H1 (cell line): Measurements from ENCODE around the gene DARS1. TPM values are rescaled to one million over a fixed set of nuclear protein-coding genes. Genes with fewer than 3 reads are reported as not detected.

Experiments
- CTCF ChIA-PET: fragments of 300-600 bp; sonication (Branson Sonifier 250); formaldehyde crosslinking; loops from one replicate; lab custom pipeline; 2021; ENCODE audit not compliant: partially characterized antibody; lab: Charles Lee
- POLR2A ChIA-PET: fragments of 300-600 bp; sonication (Branson Sonifier 250); formaldehyde crosslinking; loops from one replicate; lab custom pipeline; 2021; ENCODE audit warnings: inconsistent platforms; ENCODE audit not compliant: partially characterized antibody; lab: Charles Lee
- DNase-seq, 2 experiments: peaks; one replicate each; pipeline versions ENCODE4 v3.0.0 to v3.0.0-alpha.2; 2010 to 2022; ENCODE audit warnings: low spot score in 2 of 2, low read depth in 1 of 2, mixed read lengths in 1 of 2
- FAIRE-seq: peaks from 2 replicates; lab custom pipeline; 2011; peaks lifted over from hg19 to GRCh38; lab: Jason Lieb, UNC
- H2AFZ ChIP-seq: 2 replicates; pipeline ENCODE4 v1.8.1; 2012; ENCODE audit warnings: low read length, inconsistent platforms
- H2AK5ac ChIP-seq: 2 replicates; pipeline ENCODE4 v1.6.1; 2013; ENCODE audit warnings: low read depth, low read length
- H2BK120ac ChIP-seq: replicated peaks from 2 replicates; pipeline ENCODE3; 2013; ENCODE audit warnings: low read depth, low read length, inconsistent platforms
- H2BK12ac ChIP-seq: 2 replicates; pipeline ENCODE4 v1.6.1; 2013; ENCODE audit warnings: low read depth, low read length
- H2BK15ac ChIP-seq: 2 replicates; pipeline ENCODE4 v1.6.1; 2013; ENCODE audit warnings: low read length
- H2BK20ac ChIP-seq: 2 replicates; pipeline ENCODE4 v1.6.1; 2013; ENCODE audit warnings: low read length
- H2BK5ac ChIP-seq: 2 replicates; pipeline ENCODE4 v1.6.1; 2013; ENCODE audit warnings: low read depth, low read length
- H3K14ac ChIP-seq: 2 replicates; pipeline ENCODE4 v1.6.1; 2013; ENCODE audit warnings: inconsistent platforms; ENCODE audit not compliant: insufficient read length
- H3K18ac ChIP-seq: 2 replicates; pipeline ENCODE4 v1.6.1; 2013; ENCODE audit warnings: low read length; ENCODE audit errors: extremely low read depth
- H3K23ac ChIP-seq: 2 replicates; pipeline ENCODE4 v1.6.1; 2013; ENCODE audit warnings: inconsistent platforms; ENCODE audit not compliant: insufficient read length
- H3K23me2 ChIP-seq: 2 replicates; pipeline ENCODE4 v1.6.1; 2013; ENCODE audit warnings: low read depth, low read length
- H3K27ac ChIP-seq: 2 replicates; pipeline ENCODE4 v1.6.1; 2011; ENCODE audit warnings: low read depth, low read length, inconsistent platforms
- H3K27me3 ChIP-seq, 4 experiments: replicated peaks in 1 of 4; 1 replicate in 1 of 4; 2 replicates in 3 of 4; pipeline versions ENCODE4 v1.6.1 to v1.8.1; 2011 to 2013; ENCODE audit warnings: low read length in 3 of 4, mild to moderate bottlenecking in 3 of 4, inconsistent platforms in 2 of 4, mixed read lengths in 2 of 4, moderate library complexity in 1 of 4; ENCODE audit not compliant: control insufficient read depth in 3 of 4, insufficient read depth in 3 of 4; ENCODE audit errors: extremely low read depth in 1 of 4
- H3K36me3 ChIP-seq, 4 experiments: 2 replicates each; pipeline versions ENCODE4 v1.6.1 to v1.8.1; 2011 to 2013; ENCODE audit warnings: mild to moderate bottlenecking in 4 of 4, low read length in 3 of 4, moderate library complexity in 2 of 4, control low read depth in 1 of 4, inconsistent platforms in 1 of 4; ENCODE audit not compliant: insufficient read depth in 4 of 4, control insufficient read depth in 2 of 4
- H3K4ac ChIP-seq: replicated peaks from 2 replicates; pipeline ENCODE3; 2013; ENCODE audit warnings: low read length, low read depth, mixed read lengths, inconsistent platforms; ENCODE audit not compliant: insufficient read length
- H3K4me1 ChIP-seq, 4 experiments: replicated peaks in 1 of 4; 1 replicate in 1 of 4; 2 replicates in 3 of 4; pipeline versions ENCODE4 v1.6.1 to v1.8.1; 2011 to 2013; ENCODE audit warnings: low read length in 3 of 4, inconsistent platforms in 2 of 4, mixed read lengths in 1 of 4; ENCODE audit not compliant: insufficient read depth in 4 of 4, control insufficient read depth in 3 of 4
- H3K4me2 ChIP-seq, 2 experiments: 2 replicates each; pipeline versions ENCODE4 v1.6.1 to v1.8.1; 2011 to 2013; ENCODE audit warnings: low read depth in 2 of 2, low read length in 2 of 2, control low read depth in 1 of 2, inconsistent platforms in 1 of 2, mild to moderate bottlenecking in 1 of 2; ENCODE audit not compliant: insufficient read depth in 1 of 2
- H3K4me3 ChIP-seq, 4 experiments: fragments of 200-600, 300-600 bp in 1 of 4; sonication (generic), shearing (Covaris generic), sonication (Bioruptor Twin) in 1 of 4; 2 replicates each; pipeline versions ENCODE4 v1.5.1 to v1.8.1; 2011 to 2016; ENCODE audit warnings: low read length in 4 of 4, low read depth in 3 of 4, control low read depth in 2 of 4, inconsistent platforms in 2 of 4, mild to moderate bottlenecking in 2 of 4, mixed read lengths in 1 of 4, moderate library complexity in 1 of 4; ENCODE audit not compliant: insufficient read depth in 2 of 4; ENCODE audit errors: extremely low read depth in 1 of 4
- H3K56ac ChIP-seq: replicated peaks from 2 replicates; pipeline ENCODE3; 2013; ENCODE audit warnings: low read depth, mild to moderate bottlenecking, mixed read lengths, low read length, inconsistent platforms; ENCODE audit not compliant: insufficient read length
- H3K79me1 ChIP-seq: 2 replicates; pipeline ENCODE4 v1.6.1; 2013; ENCODE audit warnings: low read depth, low read length, control low read depth
- H3K79me2 ChIP-seq, 2 experiments: 2 replicates each; pipeline versions ENCODE4 v1.6.1 to v1.8.1; 2012 to 2013; ENCODE audit warnings: low read length in 2 of 2, mild to moderate bottlenecking in 2 of 2, inconsistent platforms in 1 of 2; ENCODE audit not compliant: insufficient read depth in 2 of 2, control insufficient read depth in 1 of 2
- H3K9ac ChIP-seq, 4 experiments: replicated peaks in 1 of 4; 1 replicate in 1 of 4; 2 replicates in 3 of 4; pipeline versions ENCODE4 v1.6.1 to v1.8.1; 2011 to 2013; ENCODE audit warnings: low read depth in 3 of 4, low read length in 3 of 4, control low read depth in 2 of 4, mild to moderate bottlenecking in 2 of 4, moderate library complexity in 2 of 4, inconsistent platforms in 1 of 4; ENCODE audit errors: extremely low read depth in 1 of 4
- H3K9me3 ChIP-seq, 2 experiments: 2 replicates each; pipeline versions ENCODE4 v1.6.1 to v1.8.1; 2012 to 2013; ENCODE audit warnings: mild to moderate bottlenecking in 2 of 2, moderate library complexity in 2 of 2, control low read depth in 1 of 2, inconsistent platforms in 1 of 2, low read depth in 1 of 2, low read length in 1 of 2, mixed read lengths in 1 of 2; ENCODE audit not compliant: insufficient read depth in 2 of 2
- H4K20me1 ChIP-seq, 2 experiments: replicated peaks in 1 of 2; 2 replicates each; pipeline versions ENCODE3 to v1.8.1; 2011 to 2013; ENCODE audit warnings: inconsistent platforms in 2 of 2, low read length in 2 of 2, mild to moderate bottlenecking in 1 of 2; ENCODE audit not compliant: insufficient read depth in 2 of 2, control insufficient read depth in 1 of 2
- H4K5ac ChIP-seq: 2 replicates; pipeline ENCODE4 v1.6.1; 2013; ENCODE audit warnings: low read length, low read depth, mixed read lengths, inconsistent platforms; ENCODE audit not compliant: insufficient read length
- H4K8ac ChIP-seq: 2 replicates; pipeline ENCODE4 v1.8.0; 2013; ENCODE audit warnings: mild to moderate bottlenecking, moderate library complexity, low read length, inconsistent platforms; ENCODE audit not compliant: insufficient read depth; ENCODE audit errors: extremely low read depth
- H4K91ac ChIP-seq: replicated peaks from 2 replicates; pipeline ENCODE3; 2013; ENCODE audit warnings: low read length, mixed read lengths, inconsistent platforms; ENCODE audit not compliant: insufficient read length
- BRCA1 ChIP-seq: IDR thresholded peaks from 2 replicates; pipeline ENCODE4 v1.6.1; 2012; ENCODE audit warnings: low read depth, low read length, improper control_type of control experiment
- CEBPB ChIP-seq: IDR thresholded peaks from 2 replicates; pipeline ENCODE4 v1.6.1; 2012; ENCODE audit warnings: low read depth, low read length
- CREB1 ChIP-seq: IDR thresholded peaks from 2 replicates; pipeline ENCODE4 v1.6.1; 2012; ENCODE audit warnings: inconsistent platforms
- EP300 ChIP-seq, 2 experiments: IDR thresholded peaks; 1 replicate in 1 of 2; 2 replicates in 1 of 2; pipeline ENCODE4 v1.6.1; 2011 to 2012; ENCODE audit warnings: low read depth in 2 of 2, low read length in 2 of 2, mild to moderate bottlenecking in 2 of 2, borderline replicate concordance in 1 of 2, inconsistent platforms in 1 of 2, moderate library complexity in 1 of 2
- RAD21 ChIP-seq, 2 experiments: IDR thresholded peaks in 1 of 2; conservative IDR thresholded peaks in 1 of 2; 2 replicates each; pipeline ENCODE4 v1.6.1; 2011; ENCODE audit warnings: low read depth in 2 of 2, low read length in 2 of 2, improper control_type of control experiment in 1 of 2, inconsistent platforms in 1 of 2, mild to moderate bottlenecking in 1 of 2, moderate library complexity in 1 of 2
- SIN3A ChIP-seq, 2 experiments: IDR thresholded peaks in 1 of 2; conservative IDR thresholded peaks in 1 of 2; 2 replicates each; pipeline ENCODE4 v1.6.1; 2011 to 2012; ENCODE audit warnings: low read length in 2 of 2, improper control_type of control experiment in 1 of 2, low read depth in 1 of 2, mild to moderate bottlenecking in 1 of 2
- TAF1 ChIP-seq: IDR thresholded peaks from 2 replicates; pipeline ENCODE4 v1.6.1; 2011; ENCODE audit warnings: mild to moderate bottlenecking, low read depth, low read length
- WGBS, 2 experiments: shearing (Covaris generic) in 1 of 2; methylation state at CpG; one replicate each; pipeline versions ENCODE4 v1.1.6 to v1.1.7; 2013 to 2015; ENCODE audit warnings: low lambda C conversion rate in 2 of 2, mixed read lengths in 2 of 2, inconsistent platforms in 1 of 2, low coverage in 1 of 2, missing lambda C conversion rate in 1 of 2; ENCODE audit not compliant: insufficient replicate concordance in 2 of 2, insufficient coverage in 1 of 2, insufficient read length in 1 of 2; ENCODE audit errors: extremely low coverage in 1 of 2, missing lambda C conversion rate in 1 of 2; 5-methylcytosine and 5-hydroxymethylcytosine counted together
- polyA plus RNA-seq, 7 experiments: library from polyadenylated mRNA; depleted of rRNA in 3 of 7; stranded (reverse) in 5 of 7; unstranded in 2 of 7; fragments of >200 nt in 5 of 7; fragments of 200-250 nt in 2 of 7; gene quantifications; 1 replicate in 5 of 7; 2 replicates in 1 of 7; 4 replicates in 1 of 7; pipeline versions ENCODE4 v1.2.1 to v1.2.3, GENCODE V29; 2011 to 2013; ENCODE audit warnings: missing spikeins in 2 of 7, mixed read lengths in 2 of 7
- total RNA-seq: library from RNA; stranded (reverse); fragmentation: NEBNext Ultra II Directional; extraction: Animal tissue kit (Norgen Biotek cat#: 25700); gene quantifications from 2 replicates; pipeline ENCODE4 v1.2.1, GENCODE V29; 2021
- TF ChIP-seq, protein P1 (sequence below): IDR thresholded peaks from 2 replicates; pipeline ENCODE4 v1.6.1; 2012; ENCODE audit warnings: inconsistent platforms

Gene DARS1
- total and polyA plus RNA-seq, 2 of the 8 experiments (the other 6 are each of a cell fraction or from before 2014, with no cell fraction given) = 61.7 to 85.9 TPM

DNA sequence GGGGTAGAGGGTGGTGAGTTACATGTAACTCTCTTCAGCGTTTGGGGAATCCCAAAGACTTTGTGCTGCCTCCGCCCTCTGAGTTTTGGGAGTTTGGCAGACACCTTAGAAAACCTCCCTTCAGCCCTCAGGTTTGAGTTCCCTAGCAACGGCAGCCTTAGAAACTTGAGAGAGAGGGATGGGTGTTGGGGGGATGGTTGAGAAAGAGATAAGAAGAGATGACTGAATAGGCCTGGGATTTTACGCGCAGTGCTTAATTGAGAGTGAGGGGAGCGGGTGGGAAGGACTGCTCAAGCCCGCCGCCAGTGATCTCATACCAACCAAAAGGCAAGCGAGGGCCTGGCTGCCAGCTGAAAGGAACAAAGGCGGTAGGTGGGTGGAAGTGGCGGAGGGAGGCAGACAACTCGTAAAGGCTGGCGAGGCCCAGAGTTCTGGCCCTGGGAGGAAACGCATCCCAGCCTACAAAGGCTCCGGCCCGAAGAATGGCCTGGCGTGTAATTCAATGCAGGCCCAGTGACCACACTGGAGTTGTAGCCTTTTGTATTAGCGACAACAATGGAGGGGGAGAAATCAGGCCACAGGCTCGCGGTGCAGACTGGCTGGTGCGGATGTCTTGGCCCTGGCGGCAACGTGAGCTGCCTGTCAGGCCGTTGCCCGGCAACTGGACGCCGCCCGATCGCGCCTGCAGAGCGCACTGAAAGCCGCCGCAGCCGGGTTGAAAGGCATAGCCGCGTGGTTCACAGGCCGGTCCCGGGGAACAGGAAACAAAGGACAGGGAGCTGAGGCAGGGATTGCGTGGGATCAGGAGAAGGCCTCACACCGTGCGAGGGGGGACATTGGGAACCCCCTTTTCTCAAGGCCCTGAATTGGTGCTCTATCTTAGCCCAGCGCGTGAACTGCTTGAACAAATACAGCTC, 39.9 kb upstream of the DARS1 start:
- Histone ChIP-seq H2BK120ac (no peak overlapping the region), H3K14ac (no peak overlapping the region), H3K23me2 (peaks cover 6% of the 10 kb centered on the region; the same call in 1 of the 2 replicates), H3K79me1 (no peaks in the 10 kb centered on the region), H3K56ac (no peak overlapping the region), H4K91ac (peak overlapping the region; percentile 13), H2BK5ac (peak overlapping the region; percentile 82), H2BK20ac (no peak overlapping the region), H2AK5ac (no peak overlapping the region), H3K27ac (peak overlapping the region; percentile 62), H3K27me3 (peaks cover 0 to 4% (median 2%) of the 10 kb centered on the region in 4 experiments; a peak in 1 of 7 replicates), H4K5ac (no peak overlapping the region), H3K4me3 (peak overlapping the region; percentile 37 to 56 (median 48)), H3K9ac (peak overlapping the region in 3 of 4 experiments; percentile 70 to 92 (median 75); a peak in 6 of 7 replicates), H3K9me3 (no peaks in the 10 kb centered on the region), H2AFZ (peak overlapping the region; percentile 99), H3K23ac (no peak overlapping the region), H3K4ac (no peak overlapping the region), H3K79me2 (no peaks in the 10 kb centered on the region), H3K4me1 (peaks cover 0 to 11% (median 3%) of the 10 kb centered on the region in 4 experiments; a peak in 4 of 7 replicates), H3K4me2 (peak overlapping the region; percentile 89 to 94), H3K36me3 (no peaks in the 10 kb centered on the region), H4K8ac (peak overlapping the region; percentile 69; the same call in 1 of the 2 replicates), H4K20me1 (no peaks in the 10 kb centered on the region), H2BK15ac (no peak overlapping the region), H2BK12ac (peak overlapping the region; percentile 96; the same call in 1 of the 2 replicates), H3K18ac (peak overlapping the region; percentile 95)
- ChIA-PET POLR2A (interaction anchor here (0.6 to 1.9 kb wide), 8 partner anchors 9 to 154 kb away, joined by 3 to 8 read pairs (median 4); partner anchors contain the start of gene DARS1), CTCF (interaction anchor here (0.6 to 3.4 kb wide), 7 partner anchors 10 to 244 kb away, joined by 3 to 15 read pairs (median 3); no protein-coding TSS in a partner anchor)
- peak; percentile 62 for FAIRE-seq
- WGBS, 2 experiments = 6% methylated on average over 43 of the region's 43 CpGs; no CpG with 5 or more reads in 1 of the 2 experiments
- DNase-seq = peak; percentile 70 to 91
- TF ChIP-seq CEBPB (no peak), EP300 (IDR thresholded peaks at IDR 0.05; ENCODE audit: borderline replicate concordance in 1 of 2, low read depth in 2 of 2, low read length in 2 of 2) (no peak), SIN3A (conservative IDR thresholded peaks at IDR 0.05 in 1 of 2, IDR thresholded peaks at IDR 0.05 in 1 of 2; ENCODE audit: low read depth in 1 of 2, low read length in 2 of 2) (peak; percentile 79 to 99; a peak in 3 of 4 replicates), RAD21 (IDR thresholded peaks at IDR 0.05 in 1 of 2, conservative IDR thresholded peaks at IDR 0.05 in 1 of 2; ENCODE audit: low read depth in 2 of 2, low read length in 2 of 2) (0 out of 4 replicates have a peak, but pooled peaks of 1 of the 2 experiments have one; percentile 2), BRCA1 (no peak), TAF1 (peak; percentile 60), CREB1 (no peak)
- TF ChIP-seq, protein P1, sequence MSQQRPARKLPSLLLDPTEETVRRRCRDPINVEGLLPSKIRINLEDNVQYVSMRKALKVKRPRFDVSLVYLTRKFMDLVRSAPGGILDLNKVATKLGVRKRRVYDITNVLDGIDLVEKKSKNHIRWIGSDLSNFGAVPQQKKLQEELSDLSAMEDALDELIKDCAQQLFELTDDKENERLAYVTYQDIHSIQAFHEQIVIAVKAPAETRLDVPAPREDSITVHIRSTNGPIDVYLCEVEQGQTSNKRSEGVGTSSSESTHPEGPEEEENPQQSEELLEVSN = peak; percentile 80
